K562 (cell line): ENCODE measurements around the gene TECPR2. TPM values are rescaled to one million over a fixed set of nuclear protein-coding genes. Genes with fewer than 3 reads are reported as not detected.

Source experiments
- ATAC-seq: fragments of 200-7000 bp; cut with Tn5 transposase; 3 replicates; pipeline ENCODE4 v1.9.1; 2020; ENCODE audit warnings: moderate library complexity
- BruUV-seq: library from RNA; stranded (reverse); fragments of 400-500 nt; replicated peaks from 2 replicates; lab custom pipeline; 2021; lab: Mats Ljungman, UMichigan
- CTCF ChIA-PET: fragments of 300-600 bp; formaldehyde crosslinking; extraction: SDS; loops from one replicate; lab custom pipeline; 2021; ENCODE audit warnings: low intra/inter-chr PET ratio; lab: Yijun Ruan, JAX
- POLR2A ChIA-PET: fragments of 300-600, 350-650 bp; sonication (Branson Sonifier 250); formaldehyde crosslinking; extraction: SDS; loops from one replicate; lab custom pipeline; 2021; ENCODE audit warnings: antibody characterized with exemption, inconsistent platforms; lab: Yijun Ruan, JAX
- DNase-seq, 4 experiments: peaks; one replicate each; pipeline versions ENCODE4 v3.0.0 to v3.0.0-alpha.2; 2011 to 2018; ENCODE audit warnings: low spot score in 3 of 4, mixed read lengths in 3 of 4; ENCODE audit errors: extremely low read depth in 1 of 4
- FAIRE-seq: peaks from 2 replicates; lab custom pipeline; 2011; peaks lifted over from hg19 to GRCh38; lab: Jason Lieb, UNC
- H2AFZ ChIP-seq: 2 replicates; pipeline ENCODE4 v1.6.0; 2011; ENCODE audit warnings: low read depth, low read length, control low read depth, inconsistent platforms
- H3K27ac ChIP-seq: fragments of 200-600 bp; 3 replicates; pipeline ENCODE4 v1.8.0; 2011; ENCODE audit warnings: low read depth, mild to moderate bottlenecking, control low read depth, inconsistent platforms, low read length, moderate library complexity, mixed read lengths; ENCODE audit errors: extremely low read depth
- H3K27me3 ChIP-seq, 2 experiments: fragments of 300-600 bp in 1 of 2; 2 replicates in 1 of 2; 3 replicates in 1 of 2; pipeline versions ENCODE4 v1.6.0 to v1.8.0; 2011; ENCODE audit warnings: inconsistent platforms in 2 of 2, low read length in 2 of 2, mild to moderate bottlenecking in 1 of 2, mixed read lengths in 1 of 2, moderate library complexity in 1 of 2; ENCODE audit not compliant: control insufficient read depth in 2 of 2, insufficient read depth in 2 of 2
- H3K36me3 ChIP-seq: fragments of 300-600 bp; 3 replicates; pipeline ENCODE4 v1.8.0; 2011; ENCODE audit warnings: mild to moderate bottlenecking, low read length, inconsistent platforms; ENCODE audit not compliant: control insufficient read depth, insufficient read depth
- H3K4me1 ChIP-seq, 2 experiments: fragments of 200-600 bp in 1 of 2; replicated peaks in 1 of 2; 2 replicates in 1 of 2; 3 replicates in 1 of 2; pipeline versions ENCODE4 v1.5.1 to v1.8.0; 2011; ENCODE audit warnings: inconsistent platforms in 2 of 2, low read length in 2 of 2, mild to moderate bottlenecking in 1 of 2, mixed read lengths in 1 of 2, moderate library complexity in 1 of 2; ENCODE audit not compliant: control insufficient read depth in 2 of 2, insufficient read depth in 2 of 2
- H3K4me2 ChIP-seq: 2 replicates; pipeline ENCODE4 v1.6.1; 2011; ENCODE audit warnings: low read length, control low read depth, inconsistent platforms, mixed read lengths; ENCODE audit not compliant: insufficient read depth
- H3K4me3 ChIP-seq: fragments of 200-600 bp; sonication (generic), shearing (Covaris generic); 2 replicates; pipeline ENCODE4 v1.5.1; 2016; ENCODE audit warnings: control low read depth, inconsistent platforms
- H3K79me2 ChIP-seq: fragments of 200-600 bp; 3 replicates; pipeline ENCODE4 v1.8.0; 2011; ENCODE audit warnings: low read length, inconsistent platforms; ENCODE audit not compliant: control insufficient read depth, insufficient read depth
- H3K9ac ChIP-seq, 2 experiments: 2 replicates each; pipeline versions ENCODE4 v1.6.0 to v1.6.1; 2011; ENCODE audit warnings: low read depth in 2 of 2, low read length in 2 of 2, control low read depth in 1 of 2, inconsistent platforms in 1 of 2, mild to moderate bottlenecking in 1 of 2, mixed read lengths in 1 of 2; ENCODE audit not compliant: insufficient read depth in 1 of 2
- H3K9me1 ChIP-seq: one replicate; pipeline ENCODE4 v1.6.0; 2011; ENCODE audit warnings: inconsistent platforms, mild to moderate bottlenecking, low read length, moderate library complexity; ENCODE audit not compliant: control insufficient read depth, insufficient read depth
- H3K9me3 ChIP-seq: replicated peaks from 2 replicates; pipeline ENCODE4 v1.5.1; 2011; ENCODE audit warnings: low read depth, low read length, inconsistent platforms; ENCODE audit not compliant: control insufficient read depth, insufficient read depth
- H4K20me1 ChIP-seq: replicated peaks from 2 replicates; pipeline ENCODE4 v1.6.1; 2011; ENCODE audit warnings: low read length, inconsistent platforms, mixed read lengths; ENCODE audit not compliant: control insufficient read depth, insufficient read depth
- AFF1 ChIP-seq, 2 experiments: fragments of 450-650 bp; IDR thresholded peaks; 2 replicates each; pipeline ENCODE4 v1.6.1; 2018; ENCODE audit warnings: mild to moderate bottlenecking in 2 of 2, low read depth in 1 of 2; ENCODE audit not compliant: partially characterized antibody in 2 of 2
- ZNF707 ChIP-seq: fragments of 250-450 bp; sonication (Bioruptor Pico); conservative IDR thresholded peaks from 2 replicates; pipeline ENCODE4 v1.8.0; 2022; ENCODE audit warnings: inconsistent platforms, mild to moderate bottlenecking, moderate library complexity
- WGBS: fragments of 100-300 bp; shearing (Covaris generic); methylation state at CpG from one replicate; pipeline ENCODE4 v1.1.6; 2016; ENCODE audit warnings: low coverage, mixed read lengths; ENCODE audit not compliant: insufficient coverage; ENCODE audit errors: missing lambda C conversion rate; 5-methylcytosine and 5-hydroxymethylcytosine counted together
- in situ Hi-C: fragments of 300-500 bp; cut with MboI; formaldehyde crosslinking; loops from 4 replicates; pipeline ENCODE4 v1.15.0; 2018; ENCODE audit warnings: inconsistent platforms, mixed read lengths
- intact Hi-C: fragments of 100-400 bp; cut with micrococcal nuclease; formaldehyde crosslinking; loops from 2 replicates; pipeline ENCODE4 v1.14.2; 2022
- polyA plus RNA-seq, 8 experiments: library from polyadenylated mRNA; depleted of rRNA in 4 of 8; stranded (reverse) in 5 of 8; unstranded in 3 of 8; fragments of >200 nt; fragmentation: Nextera tagmentation in 2 of 8; fragmentation: Illumina TruSeq in 1 of 8; extraction: Ambion mirVana in 2 of 8; extraction: Trizol in 1 of 8; gene quantifications; 2 replicates each; pipeline versions ENCODE4 v1.2.1 to v1.2.3, GENCODE V29; 2011 to 2014; ENCODE audit warnings: inconsistent platforms in 1 of 8, missing spikeins in 1 of 8
- total RNA-seq, 7 experiments: library from RNA; depleted of rRNA in 6 of 7; stranded (reverse); fragments of >200 nt in 6 of 7; fragmentation: Illumina TruSeq in 2 of 7; extraction: Trizol in 2 of 7; gene quantifications; 2 replicates each; pipeline versions ENCODE4 v1.2.1 to v1.2.3, GENCODE V29; 2011 to 2021; ENCODE audit warnings: low replicate concordance in 1 of 7

Gene TECPR2
- total and polyA plus RNA-seq, 9 of the 15 experiments (the other 6 are each of a cell fraction or from before 2014, with no cell fraction given): 0.04 to 3.0 (median 0.83) TPM

- ChIA-PET POLR2A (no interaction called here), CTCF (no interaction called here)
- no peak overlapping the region for H2AFZ ChIP-seq
- in situ Hi-C loops: no loop called here
- H3K27me3 ChIP-seq: 0 out of 5 replicates have a peak, but pooled peaks cover 0 to 3% of the 10 kb centered on the region in 2 experiments
- no peak for ATAC-seq
- no peak overlapping the region for H3K4me2 ChIP-seq
- no peaks in the 10 kb centered on the region for H4K20me1 ChIP-seq
- no peak for DNase-seq
- no peak overlapping the region for H3K27ac ChIP-seq
- H3K4me3 ChIP-seq: no peak overlapping the region
- BruUV-seq: no TSS peak
- H3K4me1 ChIP-seq: peaks cover 0 to 4% of the 10 kb centered on the region in 2 experiments; a peak in 2 of 5 replicates
- H3K36me3 ChIP-seq: no peaks in the 10 kb centered on the region
- no peak overlapping the region for H3K9ac ChIP-seq
- H3K9me3 ChIP-seq: no peaks in the 10 kb centered on the region
- peak; percentile 63; the same call in 1 of the 2 replicates for TF ChIP-seq ZNF707
- no peak for TF ChIP-seq AFF1 (IDR thresholded peaks at IDR 0.05; ENCODE audit: low read depth in 1 of 2, partially characterized antibody in 2 of 2)
- H3K79me2 ChIP-seq: no peaks in the 10 kb centered on the region
- intact Hi-C loops: no loop called here
- H3K9me1 ChIP-seq: no peaks in the 10 kb centered on the region
- WGBS: 47% methylated on average over 11 of the region's 12 CpGs
- FAIRE-seq: no peak
Observed at GRCh38 chr14:102427642-102428041, 64.9 kb downstream of the TECPR2 start.
